Measurements from ENCODE around the gene HIVEP3.

HIVEP3 gene

GRCh38 chr1:41547336-41547735 lies 371.4 kb downstream of the HIVEP3 start:
- no peak for TF ChIP-seq EZH2 (IDR thresholded peaks at IDR 0.05; ENCODE audit: borderline replicate concordance, low read depth, low read length, severe bottlenecking)
- no peak for TF ChIP-seq CTCF (IDR thresholded peaks at IDR 0.05; ENCODE audit: borderline replicate concordance, extremely low read depth, low read length, poor library complexity, severe bottlenecking)
- peaks cover 58% of the 10 kb centered on the region for H3K79me2 ChIP-seq (ENCODE audit: insufficient read depth, low read length)
- H2AFZ ChIP-seq (ENCODE audit: low read depth, low read length), result no peak overlapping the region
- no peaks in the 10 kb centered on the region for H3K9me3 ChIP-seq (ENCODE audit: insufficient read depth, low read length, severe bottlenecking)
- no peaks in the 10 kb centered on the region for H3K4me1 ChIP-seq (ENCODE audit: insufficient read depth, low read length)
- no peak overlapping the region for H3K4me2 ChIP-seq (ENCODE audit: insufficient read depth, low read length)
- peaks cover 54% of the 10 kb centered on the region for H4K20me1 ChIP-seq (ENCODE audit: insufficient read depth, low read length)
- ATAC-seq (ENCODE audit: insufficient read depth, low read depth) (no peak; the same call in 2 of the 3 replicates), DNase-seq (no peak)
- H3K27ac ChIP-seq (ENCODE audit: low read length), result no peak overlapping the region
- H3K9ac ChIP-seq (ENCODE audit: low read depth, low read length), result no peak overlapping the region
- no peaks in the 10 kb centered on the region for H3K27me3 ChIP-seq (ENCODE audit: insufficient read depth, low read length, poor library complexity)
- no peak overlapping the region for H3K4me3 ChIP-seq (ENCODE audit: low read depth in 1 of 2, low read length in 2 of 2)
- peaks cover 58% of the 10 kb centered on the region for H3K36me3 ChIP-seq (ENCODE audit: insufficient read depth, low read length)

- H3K4me1 ChIP-seq (ENCODE audit: insufficient read depth, low read length), result no peaks in the 10 kb centered on the region
- DNase-seq, result no peak
- H2AFZ ChIP-seq (ENCODE audit: low read depth, low read length), result no peak overlapping the region
- no peak overlapping the region for H3K27ac ChIP-seq (ENCODE audit: low read length)
- H3K4me2 ChIP-seq (ENCODE audit: insufficient read depth, low read length), result no peak overlapping the region
- H3K4me3 ChIP-seq (ENCODE audit: low read depth in 1 of 2, low read length in 2 of 2), result no peak overlapping the region
- H3K9ac ChIP-seq (ENCODE audit: low read depth, low read length), result no peak overlapping the region
- H3K27me3 ChIP-seq (ENCODE audit: insufficient read depth, low read length, poor library complexity), result no peaks in the 10 kb centered on the region
- peaks cover 64% of the 10 kb centered on the region for H3K36me3 ChIP-seq (ENCODE audit: insufficient read depth, low read length)
- TF ChIP-seq CTCF (IDR thresholded peaks at IDR 0.05; ENCODE audit: borderline replicate concordance, extremely low read depth, low read length, poor library complexity, severe bottlenecking) (no peak), EZH2 (IDR thresholded peaks at IDR 0.05; ENCODE audit: borderline replicate concordance, low read depth, low read length, severe bottlenecking) (no peak)
- no peak for ATAC-seq (ENCODE audit: insufficient read depth, low read depth)
- H3K9me3 ChIP-seq (ENCODE audit: insufficient read depth, low read length, severe bottlenecking), result no peaks in the 10 kb centered on the region
- peaks cover 59% of the 10 kb centered on the region for H4K20me1 ChIP-seq (ENCODE audit: insufficient read depth, low read length)
- peaks cover 63% of the 10 kb centered on the region for H3K79me2 ChIP-seq (ENCODE audit: insufficient read depth, low read length)
These were observed 371.9 kb downstream of the HIVEP3 start for GRCh38 chr1:41546833-41547135.

- H3K9ac ChIP-seq (ENCODE audit: low read depth, low read length), result no peak overlapping the region
These were observed 372.5 kb downstream of the HIVEP3 start for GRCh38 chr1:41545996-41546832.

More at GRCh38 chr1:41545996-41546832, 372.5 kb downstream of the HIVEP3 start:
- TF ChIP-seq CTCF (IDR thresholded peaks at IDR 0.05; ENCODE audit: borderline replicate concordance, extremely low read depth, low read length, poor library complexity, severe bottlenecking), result no peak
- no peak for TF ChIP-seq EZH2 (IDR thresholded peaks at IDR 0.05; ENCODE audit: borderline replicate concordance, low read depth, low read length, severe bottlenecking)
- H3K4me1 ChIP-seq (ENCODE audit: insufficient read depth, low read length), result no peaks in the 10 kb centered on the region
- H3K27ac ChIP-seq (ENCODE audit: low read length), result no peak overlapping the region
- no peaks in the 10 kb centered on the region for H3K27me3 ChIP-seq (ENCODE audit: insufficient read depth, low read length, poor library complexity)
- peaks cover 69% of the 10 kb centered on the region for H3K36me3 ChIP-seq (ENCODE audit: insufficient read depth, low read length)
- H3K9me3 ChIP-seq (ENCODE audit: insufficient read depth, low read length, severe bottlenecking), result no peaks in the 10 kb centered on the region
- peaks cover 65% of the 10 kb centered on the region for H4K20me1 ChIP-seq (ENCODE audit: insufficient read depth, low read length)
- no peak overlapping the region for H3K4me2 ChIP-seq (ENCODE audit: insufficient read depth, low read length)
- ATAC-seq (ENCODE audit: insufficient read depth, low read depth) (no peak), DNase-seq (no peak)
- H3K4me3 ChIP-seq (ENCODE audit: low read depth in 1 of 2, low read length in 2 of 2), result no peak overlapping the region
- no peak overlapping the region for H2AFZ ChIP-seq (ENCODE audit: low read depth, low read length)
- H3K79me2 ChIP-seq (ENCODE audit: insufficient read depth, low read length), result peaks cover 68% of the 10 kb centered on the region

Data from DND-41 (cell line).